Gastrocnemius medialis (tissue), 4 donors: ENCODE results near the gene PTTG1IP.

Source experiments
- CTCF ChIP-seq, 5 experiments: fragments of 450-650 bp in 3 of 5; fragments of 200-600 bp in 2 of 5; sonication (generic) in 2 of 5; IDR thresholded peaks in 4 of 5; conservative IDR thresholded peaks in 1 of 5; 1 replicate in 4 of 5; 2 replicates in 1 of 5; pipeline ENCODE4 v1.5.1; 2016 to 2019; ENCODE audit warnings: antibody characterized with exemption in 5 of 5, mild to moderate bottlenecking in 3 of 5, moderate library complexity in 3 of 5
- POLR2A ChIP-seq, 2 donors: fragments of 450-650 bp; IDR thresholded peaks; one replicate each; pipeline ENCODE4 v1.6.1; 2017; ENCODE audit warnings: antibody characterized with exemption in 2 of 2, mild to moderate bottlenecking in 2 of 2, moderate library complexity in 2 of 2

GRCh38 chr21:44918107-44918470 is 44.6 kb upstream of the PTTG1IP start:
- TF ChIP-seq POLR2A (IDR thresholded peaks at IDR 0.05), result no peak
- TF ChIP-seq CTCF (IDR thresholded peaks at IDR 0.05 in 4 of 5, conservative IDR thresholded peaks at IDR 0.05 in 1 of 5), result no peak
